Vagina (tissue), 2 donors: Measurements from ENCODE around the gene LPA.

Experiments
- POLR2A ChIP-seq, 2 donors: fragments of 450-650 bp; IDR thresholded peaks; one replicate each; pipeline ENCODE4 v1.6.1; 2017; ENCODE audit warnings: antibody characterized with exemption in 2 of 2, mild to moderate bottlenecking in 2 of 2, moderate library complexity in 2 of 2
- POLR2AphosphoS5 ChIP-seq, 2 donors: sonication (generic); formaldehyde crosslinking; IDR thresholded peaks; one replicate each; pipeline ENCODE4 v1.9.0; 2017; ENCODE audit warnings: antibody characterized with exemption in 2 of 2, mild to moderate bottlenecking in 2 of 2, low read depth in 1 of 2; ENCODE audit not compliant: insufficient read depth in 1 of 2
- TF ChIP-seq, protein P1 (sequence below), 3 experiments: fragments of 450-650 bp in 2 of 3; fragments of 200-600 bp in 1 of 3; sonication (generic) in 1 of 3; IDR thresholded peaks; one replicate each; pipeline ENCODE4 v1.5.1; 2017 to 2019; ENCODE audit warnings: antibody characterized with exemption in 3 of 3, mild to moderate bottlenecking in 2 of 3, moderate library complexity in 2 of 3

DNA sequence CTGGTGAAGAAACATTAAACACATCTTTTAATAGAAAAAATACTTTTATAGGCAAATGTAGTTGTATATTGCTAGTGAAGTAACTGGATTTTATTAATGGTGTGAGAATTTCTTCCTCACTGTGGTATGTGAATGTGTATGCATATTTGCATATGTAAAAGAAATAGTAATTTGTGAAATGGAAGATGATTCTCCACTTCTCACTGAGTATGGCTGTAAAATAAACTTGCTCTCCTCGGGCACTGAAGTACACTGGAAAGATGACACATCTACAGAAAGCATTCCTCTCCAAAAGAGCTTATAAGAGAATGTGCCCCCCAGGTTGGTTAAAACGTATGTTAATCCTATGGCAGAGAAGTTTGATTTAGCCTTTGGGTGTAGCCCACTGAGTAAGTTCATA is 155.5 kb downstream of the LPA start:
- TF ChIP-seq, protein P1, sequence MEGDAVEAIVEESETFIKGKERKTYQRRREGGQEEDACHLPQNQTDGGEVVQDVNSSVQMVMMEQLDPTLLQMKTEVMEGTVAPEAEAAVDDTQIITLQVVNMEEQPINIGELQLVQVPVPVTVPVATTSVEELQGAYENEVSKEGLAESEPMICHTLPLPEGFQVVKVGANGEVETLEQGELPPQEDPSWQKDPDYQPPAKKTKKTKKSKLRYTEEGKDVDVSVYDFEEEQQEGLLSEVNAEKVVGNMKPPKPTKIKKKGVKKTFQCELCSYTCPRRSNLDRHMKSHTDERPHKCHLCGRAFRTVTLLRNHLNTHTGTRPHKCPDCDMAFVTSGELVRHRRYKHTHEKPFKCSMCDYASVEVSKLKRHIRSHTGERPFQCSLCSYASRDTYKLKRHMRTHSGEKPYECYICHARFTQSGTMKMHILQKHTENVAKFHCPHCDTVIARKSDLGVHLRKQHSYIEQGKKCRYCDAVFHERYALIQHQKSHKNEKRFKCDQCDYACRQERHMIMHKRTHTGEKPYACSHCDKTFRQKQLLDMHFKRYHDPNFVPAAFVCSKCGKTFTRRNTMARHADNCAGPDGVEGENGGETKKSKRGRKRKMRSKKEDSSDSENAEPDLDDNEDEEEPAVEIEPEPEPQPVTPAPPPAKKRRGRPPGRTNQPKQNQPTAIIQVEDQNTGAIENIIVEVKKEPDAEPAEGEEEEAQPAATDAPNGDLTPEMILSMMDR (IDR thresholded peaks at IDR 0.05): no peak
- TF ChIP-seq POLR2AphosphoS5 (IDR thresholded peaks at IDR 0.05; ENCODE audit: insufficient read depth in 1 of 2, low read depth in 1 of 2): no peak
- TF ChIP-seq POLR2A (IDR thresholded peaks at IDR 0.05): no peak
